Hematopoietic multipotent progenitor cell (in vitro differentiated cells): ENCODE measurements around the gene CXorf66. TPM values are rescaled to one million over a fixed set of nuclear protein-coding genes. Genes with fewer than 3 reads are reported as not detected.
A peak's percentile ranks its signal among the peaks of the same experiment; 100 is the strongest.
"Not testable (repeated sequence)": the region's sequence is repeated elsewhere in the genome, so short reads cannot be mapped to it uniquely, and the experiment has no call there.

Experiments used
- DNase-seq, 3 donors: peaks; one replicate each; pipeline ENCODE4 v3.0.0-alpha.2; 2011 to 2015; ENCODE audit warnings: low read depth in 2 of 3, low spot score in 2 of 3
- total RNA-seq: library from RNA; depleted of rRNA; stranded (reverse); fragments of >200 nt; gene quantifications from one replicate; pipeline ENCODE4 v1.2.3, GENCODE V29; 2012

The CXorf66 gene, protein sequence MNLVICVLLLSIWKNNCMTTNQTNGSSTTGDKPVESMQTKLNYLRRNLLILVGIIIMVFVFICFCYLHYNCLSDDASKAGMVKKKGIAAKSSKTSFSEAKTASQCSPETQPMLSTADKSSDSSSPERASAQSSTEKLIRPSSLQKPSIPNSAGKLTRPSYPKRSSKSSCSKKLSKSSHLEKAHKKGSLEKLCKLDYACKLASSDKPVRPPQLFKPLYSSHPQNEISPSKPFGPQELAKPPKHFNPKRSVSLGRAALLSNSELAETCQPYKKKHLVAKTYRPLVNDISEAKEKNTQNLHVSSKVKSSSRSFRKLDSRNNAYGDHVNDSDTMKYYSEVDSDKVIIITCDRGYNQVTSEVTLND
- not detected for total RNA-seq

DNA sequence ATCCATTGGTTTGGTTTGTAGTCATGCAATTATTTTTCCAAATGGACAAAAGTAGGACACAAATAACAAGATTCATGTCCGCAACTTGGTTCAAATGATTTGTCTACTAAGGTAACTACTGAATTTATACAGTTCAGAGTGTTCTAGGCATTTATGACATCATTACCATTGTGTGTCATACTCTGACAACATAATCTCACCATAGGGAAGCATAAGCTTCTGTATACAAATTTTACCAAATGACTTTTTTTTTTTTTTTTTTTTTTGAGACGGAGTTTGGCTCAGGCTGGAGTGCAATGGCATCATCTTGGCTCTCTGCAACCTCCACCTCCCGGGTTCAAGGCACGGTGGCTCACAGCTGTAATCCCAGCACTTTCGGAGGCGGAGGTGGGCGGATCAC, at the start of gene CXorf66:
Gene CXorf66 (minus strand): TSS at position 101 of the 400 bp plus-strand sequence. CDS start 25 bp downstream, at position 76.
- DNase-seq, result no peak

DNA sequence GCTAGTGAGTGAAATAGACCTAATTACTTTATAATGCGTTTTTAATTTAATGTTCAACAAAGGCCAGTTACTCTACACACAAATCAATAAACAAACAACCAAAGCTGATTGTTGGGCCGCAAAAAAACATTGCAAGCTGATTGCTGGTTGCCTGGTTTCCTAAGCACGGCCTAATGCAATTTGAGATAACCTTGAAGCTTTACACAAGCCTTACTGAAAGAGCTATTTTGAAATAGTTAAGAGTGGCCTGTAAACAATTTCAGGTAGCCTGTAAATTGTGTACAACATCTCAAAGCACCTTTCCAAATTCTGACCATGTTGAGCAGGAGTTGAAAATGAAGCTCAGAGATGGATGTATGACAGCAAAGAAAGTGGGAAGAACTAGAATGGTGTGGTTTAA, 17.5 kb upstream of the CXorf66 start:
- no peak for DNase-seq

GRCh38 chrX:139974471-139974870, 9.2 kb upstream of the CXorf66 start:
- no peak for DNase-seq

GRCh38 chrX:139972629-139973624, 7.6 kb upstream of the CXorf66 start:
- no peak for DNase-seq

- DNase-seq, result no peak
These were observed 6.8 kb upstream of the CXorf66 start for GRCh38 chrX:139972113-139972512.

- DNase-seq, result no peak
These were observed 6.1 kb upstream of the CXorf66 start for GRCh38 chrX:139971394-139971749.

GRCh38 chrX:139969286-139969685, 4.0 kb upstream of the CXorf66 start:
- no peak for DNase-seq

DNA sequence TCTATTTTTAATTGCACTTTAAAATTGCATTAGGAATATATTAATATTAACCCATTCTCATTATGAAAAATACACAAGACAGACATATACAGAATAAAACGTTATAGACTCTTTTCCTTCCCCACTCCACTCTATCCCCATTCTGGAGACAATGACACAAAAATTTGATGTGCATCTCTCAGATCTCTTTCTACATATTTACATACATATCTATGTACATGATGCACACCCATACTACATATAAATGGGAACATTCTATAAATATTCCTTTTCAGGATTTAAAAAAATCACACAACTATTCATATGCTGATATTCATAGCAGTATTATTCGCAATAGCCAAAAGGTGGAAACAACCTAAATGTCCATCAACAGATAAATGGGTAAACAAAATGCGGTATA, 2.4 kb upstream of the CXorf66 start:
- no peak for DNase-seq

DNA sequence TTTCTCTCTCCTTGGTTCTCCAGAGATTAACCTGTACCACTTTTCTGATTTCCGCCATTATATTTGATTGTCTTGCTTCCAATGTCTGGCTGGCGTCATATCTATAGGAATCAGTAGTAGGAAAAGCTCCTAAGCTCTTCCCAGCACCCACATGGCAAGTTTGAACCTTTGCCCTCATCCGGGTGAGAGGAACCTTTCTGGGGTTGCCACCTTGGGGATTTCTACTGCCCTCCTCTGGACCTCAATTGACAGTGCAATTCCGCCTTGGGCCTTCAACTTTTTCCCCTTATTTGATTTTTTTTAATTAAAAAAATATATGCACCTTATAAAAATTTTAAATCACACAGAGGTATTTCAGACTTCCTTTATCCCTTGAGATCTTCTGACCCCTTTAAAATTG, 2.0 kb upstream of the CXorf66 start:
- no peak for DNase-seq

DNA sequence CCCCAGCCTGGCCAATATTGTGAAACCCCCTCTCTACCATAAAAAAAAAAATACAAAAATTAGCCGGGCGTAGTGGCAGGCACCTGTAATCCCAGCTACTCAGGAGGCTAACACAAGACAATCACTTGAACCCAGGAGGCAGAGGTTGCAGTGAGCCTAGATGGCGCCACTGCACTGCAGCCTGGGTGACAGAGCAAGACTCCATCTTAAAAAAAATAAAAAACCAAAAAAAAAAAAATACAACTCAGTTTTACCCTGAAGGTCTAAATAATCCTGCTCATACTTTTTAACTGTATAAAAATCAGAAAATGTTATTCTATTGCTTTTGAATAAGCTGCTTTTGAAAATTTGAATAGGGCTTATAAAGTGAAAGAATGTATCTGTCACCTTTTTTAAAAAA, 838 bp upstream of the CXorf66 start:
- DNase-seq, result not testable (repeated sequence)

GRCh38 chrX:139961091-139961490, 4.2 kb downstream of the CXorf66 start:
- DNase-seq, result not testable (repeated sequence)

GRCh38 chrX:139949703-139950102, 15.6 kb downstream of the CXorf66 start:
- no peak for DNase-seq

- no peak for DNase-seq
These were observed 20.2 kb downstream of the CXorf66 start for GRCh38 chrX:139945075-139945474.

DNA sequence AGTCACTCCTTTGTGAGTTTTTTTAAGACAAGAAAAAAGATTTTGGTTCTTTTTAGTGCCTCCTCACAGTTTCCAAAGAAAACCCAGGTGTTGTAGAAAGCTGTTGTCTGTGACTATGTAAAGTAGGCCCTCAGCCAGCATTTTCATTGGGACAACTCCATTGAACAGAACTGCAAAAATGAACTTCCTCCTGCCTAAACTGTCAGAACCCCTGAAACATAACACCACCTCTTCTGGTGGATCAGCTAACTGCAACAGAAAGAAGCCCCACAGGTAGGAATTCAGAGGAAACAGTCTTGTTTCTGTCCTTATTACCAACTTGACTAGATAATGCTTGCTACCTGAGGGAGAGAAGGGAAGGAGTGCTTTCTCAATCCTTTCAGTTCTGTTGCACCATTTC, 29.1 kb downstream of the CXorf66 start:
- peak in 2 of 3 donors; percentile 18 to 25 for DNase-seq

GRCh38 chrX:139933904-139934303, 31.4 kb downstream of the CXorf66 start:
- no peak for DNase-seq

- peak; percentile 42 to 90 (median 82) for DNase-seq
These were observed 32.2 kb downstream of the CXorf66 start, which contains the start of gene ATP11C for GRCh38 chrX:139932901-139933796. Gene ATP11C (minus strand): TSS chrX:139933053. CDS start chrX:139932042, 1,011 bp downstream.

DNA sequence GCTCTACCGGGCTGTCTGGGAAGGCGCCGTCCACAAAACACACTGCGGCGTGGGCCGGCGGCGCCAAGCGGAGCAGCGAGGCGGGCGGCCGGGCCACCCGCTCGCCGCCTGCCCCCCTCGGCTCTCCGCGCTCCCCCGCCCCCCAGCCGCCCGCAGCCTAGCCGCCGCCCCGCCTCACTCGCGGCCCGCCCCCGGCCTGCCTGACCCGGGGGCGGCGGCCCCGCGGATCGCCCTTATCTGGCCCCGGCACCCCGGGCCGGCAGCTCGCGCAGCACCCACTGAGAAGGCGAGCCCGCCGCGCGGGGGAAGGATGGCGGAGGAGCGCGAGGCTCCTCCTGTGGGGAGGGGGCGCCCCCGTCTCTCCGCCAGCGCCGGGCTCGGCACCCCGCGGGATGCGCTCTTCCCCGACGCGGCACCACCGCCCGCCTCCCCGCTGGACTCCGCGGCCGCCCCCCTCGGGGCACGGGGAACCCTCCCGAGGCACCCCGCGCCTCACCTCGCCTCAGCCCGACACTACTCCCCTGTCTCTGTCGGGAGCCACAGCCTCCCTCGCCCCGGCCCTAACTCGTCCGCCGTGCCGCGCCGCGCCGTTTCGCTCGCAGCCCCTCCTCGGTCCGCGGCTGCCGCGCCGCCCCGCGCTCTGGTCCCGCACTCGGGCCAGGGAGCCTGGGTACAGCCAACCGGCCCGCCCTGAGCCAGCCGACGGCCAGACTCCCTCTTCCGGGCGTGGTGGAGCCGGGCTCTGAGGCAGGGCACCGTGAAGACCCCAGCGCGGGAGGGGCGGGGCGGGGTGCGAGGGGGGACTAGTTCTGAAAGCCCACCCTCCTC, 33.0 kb downstream of the CXorf66 start:
- DNase-seq, result peak in 2 of 3 donors; percentile 17 to 32

DNA sequence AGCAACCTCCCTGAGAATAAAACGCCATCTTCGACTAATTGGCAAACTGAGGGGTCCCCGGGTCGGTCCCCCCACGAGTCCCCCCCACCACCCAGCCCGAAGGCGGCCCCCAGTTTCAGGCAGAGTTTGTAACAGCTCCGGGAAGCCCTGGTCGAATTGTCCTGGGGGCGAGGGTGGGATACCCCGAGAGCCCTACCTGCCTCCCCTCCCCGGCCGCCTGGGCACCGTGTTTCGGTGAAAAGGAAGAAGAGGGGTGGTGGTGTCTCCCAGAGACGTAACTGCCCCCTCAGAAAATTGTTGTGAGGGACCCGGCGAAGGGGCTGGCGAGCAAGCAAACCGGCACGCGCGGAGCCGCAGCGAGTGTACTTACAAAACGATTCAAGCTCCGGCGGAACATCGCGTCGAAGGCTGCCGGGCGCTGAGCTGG, 33.7 kb downstream of the CXorf66 start:
- no peak for DNase-seq

GRCh38 chrX:139930916-139931645, 34.2 kb downstream of the CXorf66 start:
- peak in 1 of 3 donors; percentile 16 for DNase-seq
